ENCODE data around the gene RXRA.

GRCh38 chr9:134381272-134381661, 55.0 kb downstream of the RXRA start:
- no peak for TF ChIP-seq POLR2A (IDR thresholded peaks at IDR 0.05)
- TF ChIP-seq, protein P1, sequence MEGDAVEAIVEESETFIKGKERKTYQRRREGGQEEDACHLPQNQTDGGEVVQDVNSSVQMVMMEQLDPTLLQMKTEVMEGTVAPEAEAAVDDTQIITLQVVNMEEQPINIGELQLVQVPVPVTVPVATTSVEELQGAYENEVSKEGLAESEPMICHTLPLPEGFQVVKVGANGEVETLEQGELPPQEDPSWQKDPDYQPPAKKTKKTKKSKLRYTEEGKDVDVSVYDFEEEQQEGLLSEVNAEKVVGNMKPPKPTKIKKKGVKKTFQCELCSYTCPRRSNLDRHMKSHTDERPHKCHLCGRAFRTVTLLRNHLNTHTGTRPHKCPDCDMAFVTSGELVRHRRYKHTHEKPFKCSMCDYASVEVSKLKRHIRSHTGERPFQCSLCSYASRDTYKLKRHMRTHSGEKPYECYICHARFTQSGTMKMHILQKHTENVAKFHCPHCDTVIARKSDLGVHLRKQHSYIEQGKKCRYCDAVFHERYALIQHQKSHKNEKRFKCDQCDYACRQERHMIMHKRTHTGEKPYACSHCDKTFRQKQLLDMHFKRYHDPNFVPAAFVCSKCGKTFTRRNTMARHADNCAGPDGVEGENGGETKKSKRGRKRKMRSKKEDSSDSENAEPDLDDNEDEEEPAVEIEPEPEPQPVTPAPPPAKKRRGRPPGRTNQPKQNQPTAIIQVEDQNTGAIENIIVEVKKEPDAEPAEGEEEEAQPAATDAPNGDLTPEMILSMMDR (IDR thresholded peaks at IDR 0.05): no peak
